NK-92 (cell line): ENCODE measurements around the gene NPY4R.
"Not testable (repeated sequence)": the region's sequence is repeated elsewhere in the genome, so short reads cannot be mapped to it uniquely, and the experiment has no call there.

Experiments used
- DNase-seq: peaks from one replicate; lab custom pipeline; 2025; ENCODE audit not compliant: unreplicated experiment; lab: John Stamatoyannopoulos, UW

The NPY4R gene

GRCh38 chr10:46465765-46466164, at the start of gene NPY4R:
Gene NPY4R (minus strand): TSS chr10:46465958. CDS start chr10:46462635, 3,323 bp downstream.
- DNase-seq: not testable (repeated sequence)

GRCh38 chr10:46515366-46515765, 49.6 kb upstream of the NPY4R start:
- DNase-seq: no peak

GRCh38 chr10:46514899-46515298, 49.1 kb upstream of the NPY4R start:
- DNase-seq: no peak

GRCh38 chr10:46514431-46514861, 48.7 kb upstream of the NPY4R start:
- DNase-seq: no peak

GRCh38 chr10:46513333-46513732, 47.6 kb upstream of the NPY4R start:
- DNase-seq: not testable (repeated sequence)

- not testable (repeated sequence) for DNase-seq
These were observed 47.0 kb upstream of the NPY4R start for GRCh38 chr10:46512725-46513124.

- DNase-seq: not testable (repeated sequence)
These were observed 46.2 kb upstream of the NPY4R start for GRCh38 chr10:46512002-46512401.

GRCh38 chr10:46499990-46500389, 34.2 kb upstream of the NPY4R start:
- DNase-seq: not testable (repeated sequence)

- DNase-seq: not testable (repeated sequence)
These were observed 33.4 kb upstream of the NPY4R start for GRCh38 chr10:46498985-46499703.

- not testable (repeated sequence) for DNase-seq
These were observed 32.1 kb upstream of the NPY4R start for GRCh38 chr10:46497878-46498277.

- not testable (repeated sequence) for DNase-seq
These were observed 31.6 kb upstream of the NPY4R start for GRCh38 chr10:46497401-46497800.

- not testable (repeated sequence) for DNase-seq
These were observed 25.8 kb upstream of the NPY4R start for GRCh38 chr10:46491364-46492114.

GRCh38 chr10:46490285-46490684, 24.5 kb upstream of the NPY4R start:
- not testable (repeated sequence) for DNase-seq

GRCh38 chr10:46486459-46486858, 20.7 kb upstream of the NPY4R start:
- DNase-seq: not testable (repeated sequence)

GRCh38 chr10:46474746-46475320, 9.1 kb upstream of the NPY4R start:
- DNase-seq: not testable (repeated sequence)

GRCh38 chr10:46473758-46474157, 8.0 kb upstream of the NPY4R start:
- not testable (repeated sequence) for DNase-seq

- DNase-seq: not testable (repeated sequence)
These were observed 4.4 kb upstream of the NPY4R start for GRCh38 chr10:46470134-46470533.

GRCh38 chr10:46468119-46468809, 2.5 kb upstream of the NPY4R start:
- DNase-seq: not testable (repeated sequence)

GRCh38 chr10:46463608-46464007, 2.1 kb downstream of the NPY4R start:
- DNase-seq: not testable (repeated sequence)

- not testable (repeated sequence) for DNase-seq
These were observed 3.5 kb downstream of the NPY4R start for GRCh38 chr10:46462276-46462675.

- not testable (repeated sequence) for DNase-seq
These were observed 6.2 kb downstream of the NPY4R start for GRCh38 chr10:46459579-46459978.
